K562 (cell line): ENCODE data around the gene YPEL3. TPM values are rescaled to one million over a fixed set of nuclear protein-coding genes. Genes with fewer than 3 reads are reported as not detected.
A peak's percentile ranks its signal among the peaks of the same experiment; 100 is the strongest.

Experiments
- ATAC-seq: fragments of 200-7000 bp; cut with Tn5 transposase; 3 replicates; pipeline ENCODE4 v1.9.1; 2020; ENCODE audit warnings: moderate library complexity
- BruUV-seq: library from RNA; stranded (reverse); fragments of 400-500 nt; replicated peaks from 2 replicates; lab custom pipeline; 2021; lab: Mats Ljungman, UMichigan
- CTCF ChIA-PET: fragments of 300-600 bp; formaldehyde crosslinking; extraction: SDS; loops from one replicate; lab custom pipeline; 2021; ENCODE audit warnings: low intra/inter-chr PET ratio; lab: Yijun Ruan, JAX
- POLR2A ChIA-PET: fragments of 300-600, 350-650 bp; sonication (Branson Sonifier 250); formaldehyde crosslinking; extraction: SDS; loops from one replicate; lab custom pipeline; 2021; ENCODE audit warnings: antibody characterized with exemption, inconsistent platforms; lab: Yijun Ruan, JAX
- DNase-seq, 4 experiments: peaks; one replicate each; pipeline versions ENCODE4 v3.0.0 to v3.0.0-alpha.2; 2011 to 2018; ENCODE audit warnings: low spot score in 3 of 4, mixed read lengths in 3 of 4; ENCODE audit errors: extremely low read depth in 1 of 4
- FAIRE-seq: peaks from 2 replicates; lab custom pipeline; 2011; peaks lifted over from hg19 to GRCh38; lab: Jason Lieb, UNC
- H2AFZ ChIP-seq: 2 replicates; pipeline ENCODE4 v1.6.0; 2011; ENCODE audit warnings: low read depth, low read length, control low read depth, inconsistent platforms
- H3K27ac ChIP-seq: fragments of 200-600 bp; 3 replicates; pipeline ENCODE4 v1.8.0; 2011; ENCODE audit warnings: low read depth, mild to moderate bottlenecking, control low read depth, inconsistent platforms, low read length, moderate library complexity, mixed read lengths; ENCODE audit errors: extremely low read depth
- H3K27me3 ChIP-seq, 2 experiments: fragments of 300-600 bp in 1 of 2; 2 replicates in 1 of 2; 3 replicates in 1 of 2; pipeline versions ENCODE4 v1.6.0 to v1.8.0; 2011; ENCODE audit warnings: inconsistent platforms in 2 of 2, low read length in 2 of 2, mild to moderate bottlenecking in 1 of 2, mixed read lengths in 1 of 2, moderate library complexity in 1 of 2; ENCODE audit not compliant: control insufficient read depth in 2 of 2, insufficient read depth in 2 of 2
- H3K36me3 ChIP-seq: fragments of 300-600 bp; 3 replicates; pipeline ENCODE4 v1.8.0; 2011; ENCODE audit warnings: mild to moderate bottlenecking, low read length, inconsistent platforms; ENCODE audit not compliant: control insufficient read depth, insufficient read depth
- H3K4me1 ChIP-seq, 2 experiments: fragments of 200-600 bp in 1 of 2; replicated peaks in 1 of 2; 2 replicates in 1 of 2; 3 replicates in 1 of 2; pipeline versions ENCODE4 v1.5.1 to v1.8.0; 2011; ENCODE audit warnings: inconsistent platforms in 2 of 2, low read length in 2 of 2, mild to moderate bottlenecking in 1 of 2, mixed read lengths in 1 of 2, moderate library complexity in 1 of 2; ENCODE audit not compliant: control insufficient read depth in 2 of 2, insufficient read depth in 2 of 2
- H3K4me2 ChIP-seq: 2 replicates; pipeline ENCODE4 v1.6.1; 2011; ENCODE audit warnings: low read length, control low read depth, inconsistent platforms, mixed read lengths; ENCODE audit not compliant: insufficient read depth
- H3K4me3 ChIP-seq: fragments of 200-600 bp; sonication (generic), shearing (Covaris generic); 2 replicates; pipeline ENCODE4 v1.5.1; 2016; ENCODE audit warnings: control low read depth, inconsistent platforms
- H3K79me2 ChIP-seq: fragments of 200-600 bp; 3 replicates; pipeline ENCODE4 v1.8.0; 2011; ENCODE audit warnings: low read length, inconsistent platforms; ENCODE audit not compliant: control insufficient read depth, insufficient read depth
- H3K9ac ChIP-seq, 2 experiments: 2 replicates each; pipeline versions ENCODE4 v1.6.0 to v1.6.1; 2011; ENCODE audit warnings: low read depth in 2 of 2, low read length in 2 of 2, control low read depth in 1 of 2, inconsistent platforms in 1 of 2, mild to moderate bottlenecking in 1 of 2, mixed read lengths in 1 of 2; ENCODE audit not compliant: insufficient read depth in 1 of 2
- H3K9me1 ChIP-seq: one replicate; pipeline ENCODE4 v1.6.0; 2011; ENCODE audit warnings: inconsistent platforms, mild to moderate bottlenecking, low read length, moderate library complexity; ENCODE audit not compliant: control insufficient read depth, insufficient read depth
- H3K9me3 ChIP-seq: replicated peaks from 2 replicates; pipeline ENCODE4 v1.5.1; 2011; ENCODE audit warnings: low read depth, low read length, inconsistent platforms; ENCODE audit not compliant: control insufficient read depth, insufficient read depth
- H4K20me1 ChIP-seq: replicated peaks from 2 replicates; pipeline ENCODE4 v1.6.1; 2011; ENCODE audit warnings: low read length, inconsistent platforms, mixed read lengths; ENCODE audit not compliant: control insufficient read depth, insufficient read depth
- BRCA1 ChIP-seq, 2 experiments: fragments of 450-650 bp in 1 of 2; sonication (generic) in 1 of 2; formaldehyde crosslinking in 1 of 2; IDR thresholded peaks; 2 replicates each; pipeline versions ENCODE4 v1.5.0 to v1.6.1; 2017 to 2020; ENCODE audit warnings: mild to moderate bottlenecking in 1 of 2, missing genetic modification reagents in 1 of 2
- CBX5 ChIP-seq: IDR thresholded peaks from 2 replicates; pipeline ENCODE4 v1.6.1; 2014; ENCODE audit warnings: low read depth, borderline replicate concordance
- CHD2 ChIP-seq: IDR thresholded peaks from 2 replicates; pipeline ENCODE4 v1.6.1; 2011; ENCODE audit warnings: low read depth, low read length
- MTF1 ChIP-seq: fragments of 250-450 bp; sonication (Bioruptor Pico); IDR thresholded peaks from 2 replicates; pipeline ENCODE4 v1.9.0; 2021; ENCODE audit warnings: moderate library complexity, mild to moderate bottlenecking, inconsistent platforms, borderline replicate concordance
- NCOA4 ChIP-seq: fragments of 450-650 bp; IDR thresholded peaks from 2 replicates; pipeline ENCODE4 v1.6.1; 2018; ENCODE audit warnings: mild to moderate bottlenecking; ENCODE audit not compliant: partially characterized antibody
- NKRF ChIP-seq: fragments of 450-650 bp; IDR thresholded peaks from 2 replicates; pipeline ENCODE4 v1.6.1; 2016; ENCODE audit warnings: borderline replicate concordance
- RBFOX2 ChIP-seq: fragments of 200-400 bp; formaldehyde crosslinking; IDR thresholded peaks from 2 replicates; pipeline ENCODE4 v1.6.1; 2017; ENCODE audit warnings: low read depth, mild to moderate bottlenecking, low read length, moderate library complexity
- ZBTB7A ChIP-seq: IDR thresholded peaks from 2 replicates; pipeline ENCODE4 v1.6.1; 2011; ENCODE audit warnings: low read depth, mild to moderate bottlenecking, low read length, moderate library complexity, borderline replicate concordance; ENCODE audit not compliant: control insufficient read depth
- ZBTB9 ChIP-seq: fragments of 450-650 bp; formaldehyde crosslinking; IDR thresholded peaks from 2 replicates; pipeline ENCODE4 v1.4.0; 2020; ENCODE audit warnings: mild to moderate bottlenecking, moderate library complexity
- ZKSCAN8 ChIP-seq: fragments of 200-800 bp; sonication (Bioruptor generic); IDR thresholded peaks from 2 replicates; pipeline ENCODE4 v1.6.1; 2016; ENCODE audit warnings: missing genetic modification characterization, missing compliant biosample characterization
- ZNF511 ChIP-seq: sonication (generic); formaldehyde crosslinking; IDR thresholded peaks from 2 replicates; pipeline ENCODE4 v1.8.0; 2022; ENCODE audit warnings: mild to moderate bottlenecking, missing genetic modification reagents
- WGBS: fragments of 100-300 bp; shearing (Covaris generic); methylation state at CpG from one replicate; pipeline ENCODE4 v1.1.6; 2016; ENCODE audit warnings: low coverage, mixed read lengths; ENCODE audit not compliant: insufficient coverage; ENCODE audit errors: missing lambda C conversion rate; 5-methylcytosine and 5-hydroxymethylcytosine counted together
- in situ Hi-C: fragments of 300-500 bp; cut with MboI; formaldehyde crosslinking; loops from 4 replicates; pipeline ENCODE4 v1.15.0; 2018; ENCODE audit warnings: inconsistent platforms, mixed read lengths
- intact Hi-C: fragments of 100-400 bp; cut with micrococcal nuclease; formaldehyde crosslinking; loops from 2 replicates; pipeline ENCODE4 v1.14.2; 2022
- polyA plus RNA-seq, 8 experiments: library from polyadenylated mRNA; depleted of rRNA in 4 of 8; stranded (reverse) in 5 of 8; unstranded in 3 of 8; fragments of >200 nt; fragmentation: Nextera tagmentation in 2 of 8; fragmentation: Illumina TruSeq in 1 of 8; extraction: Ambion mirVana in 2 of 8; extraction: Trizol in 1 of 8; gene quantifications; 2 replicates each; pipeline versions ENCODE4 v1.2.1 to v1.2.3, GENCODE V29; 2011 to 2014; ENCODE audit warnings: inconsistent platforms in 1 of 8, missing spikeins in 1 of 8
- total RNA-seq, 7 experiments: library from RNA; depleted of rRNA in 6 of 7; stranded (reverse); fragments of >200 nt in 6 of 7; fragmentation: Illumina TruSeq in 2 of 7; extraction: Trizol in 2 of 7; gene quantifications; 2 replicates each; pipeline versions ENCODE4 v1.2.1 to v1.2.3, GENCODE V29; 2011 to 2021; ENCODE audit warnings: low replicate concordance in 1 of 7

YPEL3 gene
- total and polyA plus RNA-seq, 9 of the 15 experiments (the other 6 are each of a cell fraction or from before 2014, with no cell fraction given): 0.41 to 15.0 (median 2.9) TPM

- no TSS peak for BruUV-seq
- CTCF ChIA-PET: no interaction called here
- in situ Hi-C loops: no loop called here
Observed at GRCh38 chr16:30077656-30078055, 18.4 kb downstream of the YPEL3 start.

GRCh38 chr16:30076276-30076791, 19.7 kb downstream of the YPEL3 start:
- Histone ChIP-seq H3K27ac (peak overlapping the region; percentile 97), H3K79me2 (peaks cover 50% of the 10 kb centered on the region), H3K9me3 (no peaks in the 10 kb centered on the region), H3K27me3 (no peaks in the 10 kb centered on the region), H4K20me1 (peaks cover 8% of the 10 kb centered on the region; the same call in 1 of the 2 replicates), H3K4me3 (peak overlapping the region; percentile 94), H3K4me1 (peaks cover 13 to 24% of the 10 kb centered on the region in 2 experiments), H2AFZ (no peak overlapping the region), H3K9me1 (no peaks in the 10 kb centered on the region), H3K9ac (peak overlapping the region; percentile 95 to 99), H3K4me2 (peak overlapping the region; percentile 98), H3K36me3 (peaks cover 58% of the 10 kb centered on the region)
- ATAC-seq (peak; percentile 45), DNase-seq (peak in 1 of 4 experiments; percentile 41), FAIRE-seq (no peak)
- in situ Hi-C loops (no loop called here), intact Hi-C loops (no loop called here)
- CTCF ChIA-PET: no interaction called here
- POLR2A ChIA-PET: interaction anchor here (0.6 to 7.5 kb wide), 8 partner anchors 9 to 539 kb away, joined by 3 to 59 read pairs (median 4); partner anchors contain the start of genes ALDOA and TBX6
- WGBS: under 1% methylated on average over 29 of the region's 33 CpGs
- BruUV-seq: no TSS peak
- 0 out of 2 replicates have a peak, but pooled peaks have one; percentile 24 for TF ChIP-seq ZBTB7A
- TF ChIP-seq NKRF: no peak
- no peak for TF ChIP-seq CBX5
- no peak for TF ChIP-seq BRCA1 (IDR thresholded peaks at IDR 0.05)
- TF ChIP-seq BRCA1 (CRISPR knock-in tag; IDR thresholded peaks at IDR 0.05): 0 out of 2 replicates have a peak, but pooled peaks have one; percentile 78
- no peak for TF ChIP-seq ZBTB9 (CRISPR knock-in tag)
- no peak for TF ChIP-seq ZKSCAN8
- TF ChIP-seq MTF1 (CRISPR knock-in tag): no peak
- 0 out of 2 replicates have a peak, but pooled peaks have one; percentile 18 for TF ChIP-seq CHD2
- 0 out of 2 replicates have a peak, but pooled peaks have one; percentile 12 for TF ChIP-seq ZNF511 (CRISPR knock-in tag)

More at GRCh38 chr16:30077656-30078055, 18.4 kb downstream of the YPEL3 start:
- no peaks in the 10 kb centered on the region for H3K9me3 ChIP-seq
- ATAC-seq (no peak), DNase-seq (no peak), FAIRE-seq (no peak)
- H3K27me3 ChIP-seq: no peaks in the 10 kb centered on the region
- intact Hi-C loops: no loop called here
- WGBS: 82% methylated on average over 6 of the region's 6 CpGs
- no peaks in the 10 kb centered on the region for H3K9me1 ChIP-seq
- peaks cover 13 to 24% of the 10 kb centered on the region in 2 experiments for H3K4me1 ChIP-seq
- H2AFZ ChIP-seq: no peak overlapping the region
- no peak overlapping the region; the same call in 1 of the 2 replicates for H3K4me3 ChIP-seq
- peaks cover 55% of the 10 kb centered on the region for H3K36me3 ChIP-seq
- peak overlapping the region; percentile 98; the same call in 1 of the 2 replicates for H3K4me2 ChIP-seq
- H4K20me1 ChIP-seq: peaks cover 4% of the 10 kb centered on the region; the same call in 1 of the 2 replicates
- POLR2A ChIA-PET: interaction anchor here (1.0 to 7.5 kb wide), 4 partner anchors 10 to 18 kb away, joined by 3 to 59 read pairs (median 4); partner anchors contain the start of genes TBX6 and YPEL3
- TF ChIP-seq RBFOX2: peak; percentile 34; the same call in 1 of the 2 replicates
- no peak for TF ChIP-seq NCOA4
- peak overlapping the region; percentile 71 to 95 for H3K9ac ChIP-seq
- no peak overlapping the region; the same call in 2 of the 3 replicates for H3K27ac ChIP-seq
- peaks cover 50% of the 10 kb centered on the region for H3K79me2 ChIP-seq
